K562 (cell line): ENCODE results near the gene HYAL1.

ENCODE experiments used
- CBFB ChIP-seq: sonication (generic); formaldehyde crosslinking; IDR thresholded peaks from 2 replicates; pipeline ENCODE4 v1.4.0; 2020; ENCODE audit warnings: mild to moderate bottlenecking, missing genetic modification reagents
- EP300 ChIP-seq: IDR thresholded peaks from 2 replicates; pipeline ENCODE4 v1.6.1; 2012; ENCODE audit warnings: low read length, improper control_type of control experiment
- ETV6 ChIP-seq, 3 experiments: fragments of 150-350 bp in 1 of 3; sonication (generic) in 1 of 3; formaldehyde crosslinking in 1 of 3; IDR thresholded peaks; 2 replicates each; pipeline versions ENCODE4 v1.6.1 to v1.8.0; 2014 to 2022; ENCODE audit warnings: borderline replicate concordance in 2 of 3, low read depth in 2 of 3, antibody characterized with exemption in 1 of 3, low read length in 1 of 3, mild to moderate bottlenecking in 1 of 3, missing genetic modification reagents in 1 of 3
- LARP7 ChIP-seq: fragments of 450-650 bp; IDR thresholded peaks from 2 replicates; pipeline ENCODE4 v1.6.1; 2016
- MTA3 ChIP-seq: fragments of 450-650 bp; formaldehyde crosslinking; IDR thresholded peaks from 2 replicates; pipeline ENCODE4 v1.6.1; 2017; ENCODE audit warnings: mild to moderate bottlenecking, borderline replicate concordance
- MTF1 ChIP-seq: fragments of 250-450 bp; sonication (Bioruptor Pico); IDR thresholded peaks from 2 replicates; pipeline ENCODE4 v1.9.0; 2021; ENCODE audit warnings: moderate library complexity, mild to moderate bottlenecking, inconsistent platforms, borderline replicate concordance
- MXI1 ChIP-seq: IDR thresholded peaks from 2 replicates; pipeline ENCODE4 v1.6.1; 2011; ENCODE audit warnings: low read depth, mild to moderate bottlenecking, improper control_type of control experiment, low read length
- NR3C1 ChIP-seq: sonication (generic); formaldehyde crosslinking; IDR thresholded peaks from 2 replicates; pipeline ENCODE4 v1.8.1; 2022; ENCODE audit warnings: missing genetic modification reagents
- SIN3A ChIP-seq, 2 experiments: fragments of 150-350 bp in 1 of 2; IDR thresholded peaks; 2 replicates each; pipeline ENCODE4 v1.6.1; 2011 to 2016; ENCODE audit warnings: borderline replicate concordance in 2 of 2, low read depth in 2 of 2, low read length in 2 of 2, mild to moderate bottlenecking in 2 of 2, moderate library complexity in 2 of 2; ENCODE audit not compliant: control insufficient read depth in 1 of 2
- SIN3B ChIP-seq: fragments of 450-650 bp; IDR thresholded peaks from 2 replicates; pipeline ENCODE4 v1.6.1; 2017; ENCODE audit warnings: low read depth, mild to moderate bottlenecking, moderate library complexity
- ZFP36 ChIP-seq: fragments of 150-350 bp; IDR thresholded peaks from 2 replicates; pipeline ENCODE4 v1.6.1; 2018; ENCODE audit warnings: low read length, low read depth; ENCODE audit not compliant: partially characterized antibody
- TF ChIP-seq, protein P1 (sequence below): fragments of 450-650 bp; IDR thresholded peaks from 2 replicates; pipeline ENCODE4 v1.6.1; 2017; ENCODE audit warnings: antibody characterized with exemption, mild to moderate bottlenecking

GRCh38 chr3:50297384-50297775, 6.0 kb downstream of the HYAL1 start:
- TF ChIP-seq MTF1 (CRISPR knock-in tag) (no peak), MXI1 (no peak), LARP7 (no peak), SIN3A (IDR thresholded peaks at IDR 0.05; ENCODE audit: borderline replicate concordance in 2 of 2, control insufficient read depth in 1 of 2, low read depth in 2 of 2, low read length in 2 of 2) (no peak), SIN3B (no peak), MTA3 (no peak), CBFB (CRISPR knock-in tag) (no peak), EP300 (no peak), ZFP36 (no peak), ETV6 (IDR thresholded peaks at IDR 0.05; ENCODE audit: borderline replicate concordance in 1 of 2, low read depth in 2 of 2, low read length in 1 of 2) (no peak), ETV6 (CRISPR knock-in tag; IDR thresholded peaks at IDR 0.05; ENCODE audit: borderline replicate concordance) (no peak), NR3C1 (no peak)
- TF ChIP-seq, protein P1, sequence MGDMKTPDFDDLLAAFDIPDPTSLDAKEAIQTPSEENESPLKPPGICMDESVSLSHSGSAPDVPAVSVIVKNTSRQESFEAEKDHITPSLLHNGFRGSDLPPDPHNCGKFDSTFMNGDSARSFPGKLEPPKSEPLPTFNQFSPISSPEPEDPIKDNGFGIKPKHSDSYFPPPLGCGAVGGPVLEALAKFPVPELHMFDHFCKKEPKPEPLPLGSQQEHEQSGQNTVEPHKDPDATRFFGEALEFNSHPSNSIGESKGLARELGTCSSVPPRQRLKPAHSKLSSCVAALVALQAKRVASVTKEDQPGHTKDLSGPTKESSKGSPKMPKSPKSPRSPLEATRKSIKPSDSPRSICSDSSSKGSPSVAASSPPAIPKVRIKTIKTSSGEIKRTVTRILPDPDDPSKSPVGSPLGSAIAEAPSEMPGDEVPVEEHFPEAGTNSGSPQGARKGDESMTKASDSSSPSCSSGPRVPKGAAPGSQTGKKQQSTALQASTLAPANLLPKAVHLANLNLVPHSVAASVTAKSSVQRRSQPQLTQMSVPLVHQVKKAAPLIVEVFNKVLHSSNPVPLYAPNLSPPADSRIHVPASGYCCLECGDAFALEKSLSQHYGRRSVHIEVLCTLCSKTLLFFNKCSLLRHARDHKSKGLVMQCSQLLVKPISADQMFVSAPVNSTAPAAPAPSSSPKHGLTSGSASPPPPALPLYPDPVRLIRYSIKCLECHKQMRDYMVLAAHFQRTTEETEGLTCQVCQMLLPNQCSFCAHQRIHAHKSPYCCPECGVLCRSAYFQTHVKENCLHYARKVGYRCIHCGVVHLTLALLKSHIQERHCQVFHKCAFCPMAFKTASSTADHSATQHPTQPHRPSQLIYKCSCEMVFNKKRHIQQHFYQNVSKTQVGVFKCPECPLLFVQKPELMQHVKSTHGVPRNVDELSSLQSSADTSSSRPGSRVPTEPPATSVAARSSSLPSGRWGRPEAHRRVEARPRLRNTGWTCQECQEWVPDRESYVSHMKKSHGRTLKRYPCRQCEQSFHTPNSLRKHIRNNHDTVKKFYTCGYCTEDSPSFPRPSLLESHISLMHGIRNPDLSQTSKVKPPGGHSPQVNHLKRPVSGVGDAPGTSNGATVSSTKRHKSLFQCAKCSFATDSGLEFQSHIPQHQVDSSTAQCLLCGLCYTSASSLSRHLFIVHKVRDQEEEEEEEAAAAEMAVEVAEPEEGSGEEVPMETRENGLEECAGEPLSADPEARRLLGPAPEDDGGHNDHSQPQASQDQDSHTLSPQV = no peak
